ENCODE results near the gene CECR2.

Gene CECR2

GRCh38 chr22:17606496-17606895 lies 237.2 kb downstream of the CECR2 start:
- DNase-seq (ENCODE audit: low read depth, low spot score), result no peak

Measured in smooth muscle cell of the brain vasculature (primary cell).